Activated naive CD8-positive, alpha-beta T cell treated with anti-CD3 and anti-CD28 coated beads for 36 hours (primary cell): ENCODE measurements around the gene TIMMDC1. TPM values are rescaled to one million over a fixed set of nuclear protein-coding genes. Genes with fewer than 3 reads are reported as not detected.
A peak's percentile ranks its signal among the peaks of the same experiment; 100 is the strongest.

ENCODE experiments used
- DNase-seq: peaks from one replicate; pipeline ENCODE4 v3.0.0; 2021
- H3K27ac Mint-ChIP-seq: one replicate; pipeline ENCODE4 v1.8.0; 2022; ENCODE audit warnings: mild to moderate bottlenecking, moderate library complexity, mixed read lengths
- H3K27me3 Mint-ChIP-seq: one replicate; pipeline ENCODE4 v1.8.0; 2022; ENCODE audit warnings: mild to moderate bottlenecking, mixed read lengths
- H3K36me3 Mint-ChIP-seq: one replicate; pipeline ENCODE4 v1.8.0; 2021; ENCODE audit warnings: mild to moderate bottlenecking, mixed read lengths
- H3K4me1 Mint-ChIP-seq: one replicate; pipeline ENCODE4 v1.8.0; 2021; ENCODE audit warnings: mixed read lengths
- H3K4me3 Mint-ChIP-seq: one replicate; pipeline ENCODE4 v1.8.0; 2022; ENCODE audit warnings: mild to moderate bottlenecking, moderate library complexity, mixed read lengths
- H3K9me3 Mint-ChIP-seq: one replicate; pipeline ENCODE4 v1.8.0; 2022; ENCODE audit warnings: mixed read lengths
- total RNA-seq, 2 experiments: library from RNA; stranded (reverse); gene quantifications; one replicate each; pipeline ENCODE4 v1.2.3, GENCODE V29; 2021

Gene TIMMDC1, protein sequence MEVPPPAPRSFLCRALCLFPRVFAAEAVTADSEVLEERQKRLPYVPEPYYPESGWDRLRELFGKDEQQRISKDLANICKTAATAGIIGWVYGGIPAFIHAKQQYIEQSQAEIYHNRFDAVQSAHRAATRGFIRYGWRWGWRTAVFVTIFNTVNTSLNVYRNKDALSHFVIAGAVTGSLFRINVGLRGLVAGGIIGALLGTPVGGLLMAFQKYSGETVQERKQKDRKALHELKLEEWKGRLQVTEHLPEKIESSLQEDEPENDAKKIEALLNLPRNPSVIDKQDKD
- total RNA-seq = 100 to 1,000 TPM; 144 to 150 TPM

DNA sequence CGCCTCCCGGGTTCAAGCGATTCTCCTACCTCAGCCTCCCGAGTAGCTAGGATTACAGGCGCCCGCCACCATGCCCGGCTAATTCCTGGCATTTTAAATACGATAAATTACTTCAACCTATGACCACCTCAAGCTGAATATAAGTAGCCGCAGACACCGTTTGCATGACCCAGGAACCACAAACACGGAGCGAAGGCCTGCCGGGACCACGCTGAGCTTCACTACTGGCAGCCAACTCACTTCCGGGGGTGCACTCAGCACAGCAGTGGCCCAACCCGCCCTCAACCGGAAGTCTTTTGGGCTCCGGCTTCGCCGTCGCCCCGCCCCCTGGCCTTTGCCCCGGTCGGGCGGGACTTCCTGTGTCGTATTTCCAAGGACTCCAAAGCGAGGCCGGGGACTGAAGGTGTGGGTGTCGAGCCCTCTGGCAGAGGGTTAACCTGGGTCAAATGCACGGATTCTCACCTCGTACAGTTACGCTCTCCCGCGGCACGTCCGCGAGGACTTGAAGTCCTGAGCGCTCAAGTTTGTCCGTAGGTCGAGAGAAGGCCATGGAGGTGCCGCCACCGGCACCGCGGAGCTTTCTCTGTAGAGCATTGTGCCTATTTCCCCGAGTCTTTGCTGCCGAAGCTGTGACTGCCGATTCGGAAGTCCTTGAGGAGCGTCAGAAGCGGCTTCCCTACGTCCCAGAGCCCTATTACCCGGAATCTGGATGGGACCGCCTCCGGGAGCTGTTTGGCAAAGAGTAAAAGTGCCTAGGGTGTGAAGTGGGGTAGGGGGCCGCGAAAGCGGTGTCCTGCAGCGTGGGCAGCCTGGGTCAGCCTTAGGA lies at the start of gene TIMMDC1:
TIMMDC1 (plus strand) TSS at position 362 of the 826 bp plus-strand sequence; CDS start at position 549, 187 bp downstream.
- Mint-ChIP-seq H3K4me1 (peaks cover 33% of the 10 kb centered on the region), H3K9me3 (no peaks in the 10 kb centered on the region), H3K4me3 (peak within 1 kb of the TSS; percentile 98), H3K36me3 (peaks cover 37% of the 10 kb centered on the region), H3K27me3 (no peaks in the 10 kb centered on the region), H3K27ac (peak within 1 kb of the TSS; percentile 99)
- peak; percentile 98 for DNase-seq

DNA sequence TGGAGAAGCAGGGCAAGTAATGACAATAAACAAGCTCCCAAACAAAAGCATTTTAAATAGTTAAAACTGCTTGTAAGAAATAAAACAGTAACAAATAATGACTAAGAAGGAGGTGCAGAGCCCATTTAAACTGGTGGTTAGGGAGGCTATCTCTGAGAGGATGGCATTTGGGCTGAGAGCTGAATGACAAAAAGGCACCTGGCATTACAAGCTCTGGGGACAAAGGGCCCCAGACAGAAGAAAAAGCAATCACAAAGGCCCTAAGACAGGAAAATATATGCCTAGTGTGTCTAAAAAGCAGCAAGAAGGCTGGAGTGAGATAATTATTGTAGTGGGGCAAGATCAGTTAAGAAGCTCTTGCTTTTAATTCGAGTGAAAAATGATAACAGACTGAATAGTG lies 44.5 kb upstream of the TIMMDC1 start:
- H3K27me3 Mint-ChIP-seq = no peaks in the 10 kb centered on the region
- H3K36me3 Mint-ChIP-seq = peaks cover 16% of the 10 kb centered on the region
- H3K27ac Mint-ChIP-seq = peak overlapping the region; percentile 52
- no peaks in the 10 kb centered on the region for H3K9me3 Mint-ChIP-seq
- H3K4me3 Mint-ChIP-seq = no peak overlapping the region
- no peak for DNase-seq
- peaks cover 6% of the 10 kb centered on the region for H3K4me1 Mint-ChIP-seq

DNA sequence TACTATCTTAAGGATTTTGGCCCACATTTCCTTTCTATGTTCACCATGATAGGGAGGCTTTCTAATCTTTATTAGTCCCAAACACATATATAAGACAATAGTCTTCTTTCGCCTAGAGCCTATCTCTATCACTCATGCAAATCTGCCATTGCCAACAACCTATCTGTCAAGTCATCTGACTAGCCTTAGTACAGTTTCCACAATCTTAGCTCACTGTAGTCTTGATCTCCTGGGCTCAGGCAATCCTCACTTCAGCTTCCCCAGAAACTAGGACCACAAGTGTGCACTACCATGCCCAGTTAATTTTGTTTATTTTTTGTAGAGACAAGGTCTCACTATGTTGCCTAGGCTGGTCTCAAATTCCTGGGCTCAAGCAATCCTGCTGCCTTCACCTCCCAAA lies 41.9 kb upstream of the TIMMDC1 start:
- Mint-ChIP-seq H3K27ac (no peak overlapping the region), H3K4me1 (peaks cover 14% of the 10 kb centered on the region), H3K36me3 (peaks cover 22% of the 10 kb centered on the region), H3K4me3 (no peak overlapping the region), H3K27me3 (no peaks in the 10 kb centered on the region), H3K9me3 (no peaks in the 10 kb centered on the region)
- DNase-seq = no peak

DNA sequence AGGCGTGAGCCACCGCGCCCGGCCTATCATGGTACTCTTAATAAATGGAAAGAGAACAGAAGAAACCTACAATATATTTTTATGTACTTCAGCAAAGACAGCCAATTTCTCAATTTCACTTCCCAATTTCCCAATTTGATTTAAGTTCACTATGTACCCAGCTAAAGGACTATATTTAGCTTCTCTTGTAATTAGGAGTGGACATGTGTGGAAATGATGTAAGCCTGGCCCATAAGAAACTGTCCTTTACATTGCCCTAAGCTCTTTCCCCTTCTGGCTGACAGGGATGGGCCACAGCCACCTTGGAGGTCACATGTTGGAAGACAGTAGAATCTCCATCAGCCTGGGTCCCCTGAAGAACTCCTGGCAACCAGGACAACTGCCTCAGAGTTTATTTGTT lies 41.1 kb upstream of the TIMMDC1 start:
- DNase-seq = no peak
- peaks cover 20% of the 10 kb centered on the region for H3K4me1 Mint-ChIP-seq
- H3K4me3 Mint-ChIP-seq = no peak overlapping the region
- peaks cover 22% of the 10 kb centered on the region for H3K36me3 Mint-ChIP-seq
- no peaks in the 10 kb centered on the region for H3K9me3 Mint-ChIP-seq
- H3K27me3 Mint-ChIP-seq = no peaks in the 10 kb centered on the region
- no peak overlapping the region for H3K27ac Mint-ChIP-seq

DNA sequence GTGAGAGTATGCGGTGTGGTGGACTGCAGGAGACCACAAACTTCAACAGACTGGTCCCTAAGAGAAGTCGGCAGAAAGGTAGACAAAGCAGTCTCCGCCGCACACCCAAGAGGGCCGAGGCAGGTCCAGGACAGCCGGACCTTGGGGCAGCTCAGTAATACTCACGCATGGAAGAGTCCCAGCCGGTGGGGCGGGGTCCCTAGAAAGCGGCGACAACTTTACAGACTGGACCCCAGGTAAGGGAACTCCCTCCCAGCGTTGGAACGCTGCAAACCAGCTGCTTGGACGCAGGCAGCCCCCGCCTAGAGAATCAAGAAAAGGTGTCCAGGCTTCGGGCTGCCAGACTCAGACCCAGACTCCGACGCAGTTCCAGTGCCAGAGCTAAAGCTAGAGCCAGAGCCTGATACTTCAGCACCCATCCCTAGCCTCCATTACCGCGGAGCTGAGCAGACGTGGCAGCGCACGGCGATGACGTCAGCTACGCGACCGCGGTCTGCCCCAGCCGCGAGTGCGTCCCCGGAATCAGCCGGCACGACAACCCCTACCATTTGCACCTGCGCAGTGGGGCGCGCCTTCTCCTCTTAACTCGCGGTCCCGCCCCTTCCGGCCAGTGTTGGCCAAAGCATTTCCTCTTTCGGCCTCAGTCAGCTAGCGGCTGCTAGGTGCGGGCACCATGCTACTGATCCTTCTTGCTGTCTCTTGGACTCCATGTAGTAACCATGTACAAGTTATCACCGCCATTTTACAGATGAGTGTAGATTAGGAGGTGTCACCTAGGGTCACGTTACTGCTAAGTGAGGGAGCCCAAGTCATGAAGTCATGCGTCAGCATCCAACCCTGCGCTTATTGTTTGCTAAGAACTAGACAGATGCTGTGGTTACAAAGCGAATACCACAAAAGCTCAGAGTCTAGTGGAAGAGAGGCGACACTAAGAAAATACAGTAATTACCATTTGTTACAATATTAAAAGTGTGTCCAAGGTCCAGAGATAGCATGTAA lies 34.9 kb upstream of the TIMMDC1 start, which contains the start of gene TMEM39A:
TMEM39A (minus strand) TSS at position 445 of the 999 bp plus-strand sequence. CDS start 1,541 bp downstream, outside the sequence.
- Mint-ChIP-seq H3K4me1 (peaks cover 40% of the 10 kb centered on the region), H3K9me3 (peaks cover 3% of the 10 kb centered on the region), H3K27ac (peak within 1 kb of the TSS; percentile 90), H3K36me3 (peaks cover 29% of the 10 kb centered on the region), H3K4me3 (peak within 1 kb of the TSS; percentile 94), H3K27me3 (no peaks in the 10 kb centered on the region)
- DNase-seq = peak; percentile 98

DNA sequence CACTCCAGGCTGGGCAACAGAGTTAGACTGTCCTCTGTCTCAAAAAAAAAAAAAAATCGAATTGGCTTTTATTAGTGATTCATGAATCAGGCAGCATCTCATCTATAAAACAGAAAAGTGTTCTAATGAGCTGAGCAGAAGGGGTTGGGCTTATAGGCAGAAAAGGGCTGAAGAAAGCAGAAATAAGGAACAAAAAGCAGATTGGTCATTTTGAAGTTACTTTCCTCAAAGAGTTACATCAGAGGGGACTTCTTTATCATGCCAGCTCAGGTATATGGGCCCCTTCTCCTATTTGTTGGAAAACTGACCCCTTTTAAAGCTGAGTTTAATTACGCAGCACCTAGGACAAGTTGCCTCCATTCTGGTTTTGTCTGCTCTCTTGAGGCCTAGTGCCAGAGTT lies 30.3 kb upstream of the TIMMDC1 start:
- peaks cover 26% of the 10 kb centered on the region for H3K36me3 Mint-ChIP-seq
- no peak for DNase-seq
- H3K27ac Mint-ChIP-seq = peak overlapping the region; percentile 96
- H3K4me1 Mint-ChIP-seq = peaks cover 40% of the 10 kb centered on the region
- H3K4me3 Mint-ChIP-seq = peak overlapping the region; percentile 96
- H3K27me3 Mint-ChIP-seq = no peaks in the 10 kb centered on the region
- peaks cover 3% of the 10 kb centered on the region for H3K9me3 Mint-ChIP-seq

DNA sequence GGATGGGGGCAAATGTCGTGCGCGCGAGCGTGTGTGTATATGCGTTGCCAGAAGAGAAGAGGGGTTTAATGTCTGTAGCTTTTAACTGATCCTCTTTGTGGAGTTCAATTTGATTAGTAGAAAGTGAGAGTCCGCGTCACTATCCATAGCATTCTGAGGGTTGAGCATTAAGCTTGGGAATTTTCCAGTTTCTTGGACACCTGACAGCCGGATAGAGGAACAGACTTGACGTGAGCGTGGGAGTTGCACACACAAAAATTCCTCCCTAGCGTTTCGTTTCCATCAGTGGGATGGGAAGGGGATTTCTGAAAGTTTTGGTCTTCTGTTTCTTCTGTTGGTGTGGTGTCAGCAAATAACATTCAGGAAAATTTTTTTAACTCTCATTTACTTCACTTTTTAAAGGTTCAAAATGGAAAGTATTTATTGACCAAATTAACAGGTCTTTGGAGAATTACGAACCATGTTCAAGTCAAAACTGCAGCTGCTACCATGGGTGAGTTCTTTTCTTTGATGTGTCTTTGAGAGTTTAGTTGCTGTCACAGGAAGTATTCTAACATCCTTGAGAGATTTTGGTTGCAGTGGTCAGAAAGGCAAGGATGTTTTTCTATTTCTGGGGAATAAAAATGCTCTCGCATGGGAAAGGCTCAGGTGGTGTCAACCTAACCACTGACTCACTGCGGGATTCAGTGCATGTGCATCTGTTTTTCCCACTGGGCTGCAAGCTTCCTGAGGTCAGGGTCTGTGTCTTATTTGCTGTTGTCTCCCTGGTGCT lies 28.7 kb upstream of the TIMMDC1 start:
- Mint-ChIP-seq H3K4me3 (peak overlapping the region; percentile 96), H3K27me3 (no peaks in the 10 kb centered on the region), H3K9me3 (no peaks in the 10 kb centered on the region), H3K4me1 (peaks cover 32% of the 10 kb centered on the region), H3K36me3 (peaks cover 17% of the 10 kb centered on the region), H3K27ac (peak overlapping the region; percentile 96)
- DNase-seq = no peak

DNA sequence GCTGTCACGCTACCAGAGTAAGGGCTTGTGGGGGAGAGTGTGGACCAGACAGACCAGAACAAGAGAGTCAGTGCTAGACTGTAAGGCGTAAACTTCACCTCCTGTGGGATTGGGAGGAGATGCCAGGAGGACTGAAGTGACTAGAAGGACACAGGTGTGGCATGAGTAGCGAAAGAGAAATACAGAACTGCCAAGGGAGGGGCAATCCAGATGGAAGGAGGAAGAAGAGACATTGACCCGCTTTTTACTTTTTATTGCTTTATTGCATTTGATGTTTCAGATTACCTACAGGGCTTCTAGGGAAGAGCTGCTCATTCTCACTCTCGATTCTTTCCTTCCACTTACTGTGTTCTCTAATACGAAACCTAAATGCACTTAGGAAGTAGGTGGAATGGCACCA lies 27.5 kb upstream of the TIMMDC1 start:
- H3K4me1 Mint-ChIP-seq = peaks cover 32% of the 10 kb centered on the region
- DNase-seq = no peak
- no peaks in the 10 kb centered on the region for H3K9me3 Mint-ChIP-seq
- H3K36me3 Mint-ChIP-seq = peaks cover 17% of the 10 kb centered on the region
- no peaks in the 10 kb centered on the region for H3K27me3 Mint-ChIP-seq
- H3K4me3 Mint-ChIP-seq = peak overlapping the region; percentile 96
- H3K27ac Mint-ChIP-seq = peak overlapping the region; percentile 11

DNA sequence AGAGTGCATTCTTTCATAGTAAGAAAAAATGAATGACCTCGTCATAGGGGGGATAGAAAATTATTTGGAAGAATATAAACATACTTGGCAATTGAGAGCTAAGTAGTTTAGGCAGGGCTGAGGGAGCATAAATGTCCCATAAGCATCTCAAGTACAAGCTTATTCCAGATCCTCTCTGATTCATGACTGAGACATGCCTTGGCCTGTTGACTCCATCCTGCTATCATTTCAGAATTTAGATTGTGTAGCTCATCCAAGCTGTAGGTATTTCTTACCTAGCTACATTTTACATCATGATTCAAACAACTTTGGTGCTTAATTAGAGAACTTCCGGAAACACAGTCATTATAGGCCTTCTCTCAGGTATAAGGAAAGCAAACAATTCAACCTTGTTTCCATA lies 17.3 kb upstream of the TIMMDC1 start:
- Mint-ChIP-seq H3K4me3 (no peak overlapping the region), H3K27me3 (no peaks in the 10 kb centered on the region), H3K9me3 (no peaks in the 10 kb centered on the region), H3K27ac (no peak overlapping the region), H3K36me3 (peaks cover 10% of the 10 kb centered on the region), H3K4me1 (no peaks in the 10 kb centered on the region)
- DNase-seq = no peak

DNA sequence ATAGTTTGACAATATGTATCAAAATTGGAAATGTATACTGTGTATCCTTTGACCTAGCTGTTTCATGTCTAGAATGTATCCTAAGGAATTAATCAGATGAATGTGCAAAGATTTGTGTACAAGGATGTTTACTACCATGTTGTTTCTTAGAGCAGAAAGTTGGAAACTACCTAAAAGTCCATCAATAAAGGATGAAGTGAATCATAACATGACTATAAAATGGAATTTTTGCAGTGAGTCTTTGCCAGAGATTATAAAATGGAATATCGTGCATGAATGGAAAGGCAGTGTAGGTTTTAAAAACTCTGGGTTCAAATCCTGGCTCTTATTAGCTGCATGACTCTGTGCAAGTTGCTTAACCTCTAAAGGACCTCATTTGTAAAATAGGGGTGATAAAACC lies 15.2 kb upstream of the TIMMDC1 start:
- Mint-ChIP-seq H3K9me3 (no peaks in the 10 kb centered on the region), H3K27ac (no peak overlapping the region), H3K4me3 (no peak overlapping the region), H3K27me3 (no peaks in the 10 kb centered on the region), H3K4me1 (no peaks in the 10 kb centered on the region), H3K36me3 (peaks cover 8% of the 10 kb centered on the region)
- DNase-seq = no peak

DNA sequence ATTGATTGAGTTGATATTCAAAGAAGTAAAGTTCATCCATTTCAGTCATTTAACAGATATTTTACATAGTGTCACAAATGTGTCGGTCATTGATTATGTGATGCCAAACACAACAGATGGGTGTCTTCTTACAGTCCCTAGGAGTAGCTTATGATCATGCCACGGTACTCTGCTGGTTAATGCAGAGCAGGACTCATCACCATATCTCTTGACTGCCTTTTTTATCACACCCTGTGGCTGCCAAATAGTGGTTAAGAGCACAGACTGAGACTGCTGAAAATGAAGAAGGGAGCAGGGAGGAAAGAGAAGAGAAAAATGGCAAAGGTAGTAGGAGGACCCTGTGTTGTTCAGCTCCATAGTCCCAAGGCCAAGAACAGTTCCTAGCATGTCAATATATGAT lies 12.8 kb upstream of the TIMMDC1 start:
- Mint-ChIP-seq H3K27ac (peak overlapping the region; percentile 3), H3K4me1 (no peaks in the 10 kb centered on the region), H3K36me3 (peaks cover 9% of the 10 kb centered on the region), H3K27me3 (no peaks in the 10 kb centered on the region), H3K9me3 (no peaks in the 10 kb centered on the region), H3K4me3 (no peak overlapping the region)
- DNase-seq = no peak

DNA sequence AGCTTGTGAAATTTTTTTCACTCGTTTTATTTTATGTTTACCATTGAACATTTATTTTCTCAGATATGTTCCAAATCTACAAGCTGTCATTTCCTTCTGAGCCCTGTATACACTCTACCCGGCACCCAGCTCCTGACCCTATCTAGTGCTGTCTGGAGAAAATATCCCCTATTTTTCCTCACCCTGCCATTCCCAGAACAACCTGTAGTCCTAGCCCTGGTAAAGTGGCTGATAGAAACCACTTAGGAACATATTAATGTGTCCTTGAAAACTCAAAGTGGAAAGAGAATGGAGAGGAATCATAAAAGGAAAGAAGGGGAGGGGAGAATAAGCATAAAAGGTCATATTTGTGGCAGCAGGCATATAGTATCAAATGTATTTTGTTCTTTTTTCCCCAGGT lies 8.2 kb upstream of the TIMMDC1 start:
- H3K4me1 Mint-ChIP-seq = peaks cover 20% of the 10 kb centered on the region
- no peaks in the 10 kb centered on the region for H3K9me3 Mint-ChIP-seq
- peak overlapping the region; percentile 52 for H3K27ac Mint-ChIP-seq
- H3K27me3 Mint-ChIP-seq = no peaks in the 10 kb centered on the region
- no peak overlapping the region for H3K4me3 Mint-ChIP-seq
- DNase-seq = no peak
- H3K36me3 Mint-ChIP-seq = peaks cover 32% of the 10 kb centered on the region

DNA sequence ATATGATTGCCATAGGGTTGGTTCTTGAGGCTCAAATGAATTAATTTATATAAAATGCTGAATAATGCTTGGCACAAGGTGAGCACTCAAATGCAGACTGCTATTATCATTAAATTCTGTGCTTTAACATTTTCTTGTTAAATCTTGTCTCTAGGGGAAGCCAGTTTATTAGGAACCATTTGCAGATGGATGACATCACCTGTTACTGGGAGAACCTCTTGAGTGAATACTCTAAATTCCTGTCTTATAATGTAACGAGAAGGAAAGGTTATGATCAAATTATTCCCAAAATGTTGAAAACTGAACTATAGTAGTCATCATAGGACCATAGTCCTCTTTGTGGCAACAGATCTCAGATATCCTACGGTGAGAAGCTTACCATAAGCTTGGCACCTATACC lies 6.2 kb upstream of the TIMMDC1 start:
- Mint-ChIP-seq H3K27ac (peak overlapping the region; percentile 6), H3K4me1 (peaks cover 22% of the 10 kb centered on the region), H3K36me3 (peaks cover 34% of the 10 kb centered on the region), H3K9me3 (no peaks in the 10 kb centered on the region), H3K27me3 (no peaks in the 10 kb centered on the region), H3K4me3 (no peak overlapping the region)
- no peak for DNase-seq

DNA sequence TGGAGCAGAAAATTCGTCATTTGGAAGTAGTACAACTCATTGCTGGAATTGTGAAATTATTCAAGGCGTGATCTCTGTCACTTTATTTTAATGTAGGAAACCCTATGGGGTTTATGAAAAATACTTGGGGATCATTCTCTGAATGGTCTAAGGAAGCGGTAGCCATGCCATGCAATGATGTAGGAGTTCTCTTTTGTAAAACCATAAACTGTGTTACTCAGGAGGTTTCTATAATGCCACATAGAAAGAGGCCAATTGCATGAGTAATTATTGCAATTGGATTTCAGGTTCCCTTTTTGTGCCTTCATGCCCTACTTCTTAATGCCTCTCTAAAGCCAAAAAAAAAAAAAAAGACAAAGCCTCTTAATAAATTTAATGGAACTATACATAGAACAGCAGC lies 5.5 kb upstream of the TIMMDC1 start:
- Mint-ChIP-seq H3K4me1 (peaks cover 28% of the 10 kb centered on the region), H3K27me3 (no peaks in the 10 kb centered on the region), H3K9me3 (no peaks in the 10 kb centered on the region), H3K4me3 (no peak overlapping the region), H3K27ac (peak overlapping the region; percentile 77), H3K36me3 (peaks cover 36% of the 10 kb centered on the region)
- no peak for DNase-seq
